ENCODE data around the gene KPNA2. TPM values are rescaled to one million over a fixed set of nuclear protein-coding genes. Genes with fewer than 3 reads are reported as not detected.
A peak's percentile ranks its signal among the peaks of the same experiment; 100 is the strongest.

Gene KPNA2
- total and polyA plus RNA-seq, 7 donors, result 11.4 to 38.4 (median 20.1) TPM

- Histone ChIP-seq H3K4me1 (peaks cover 3% of the 10 kb centered on the region), H3K9me3 (no peaks in the 10 kb centered on the region), H3K4me3 (no peak overlapping the region), H3K27me3 (ENCODE audit: insufficient read depth in 3 of 3, low read length in 2 of 3) (no peaks in the 10 kb centered on the region), H3K27ac (no peak overlapping the region), H3K36me3 (ENCODE audit: insufficient read depth in 1 of 2, low read depth in 1 of 2) (no peaks in the 10 kb centered on the region)
- no peak for DNase-seq
- intact Hi-C loops (cut with DNase I), result no loop called here
- TF ChIP-seq CTCF (IDR thresholded peaks at IDR 0.05), result no peak
- ATAC-seq, result no peak
- 44 to 55% (median 54%) methylated on average over 8 of the region's 8 CpGs for WGBS, 3 donors
Measured at GRCh38 chr17:68029512-68030215, 5.9 kb upstream of the KPNA2 start.

GRCh38 chr17:68033636-68034451 lies 1.7 kb upstream of the KPNA2 start:
- no peaks in the 10 kb centered on the region for H3K27me3 ChIP-seq (ENCODE audit: insufficient read depth in 3 of 3, low read length in 2 of 3)
- intact Hi-C loops (cut with DNase I), result no loop called here
- no peaks in the 10 kb centered on the region for H3K9me3 ChIP-seq
- DNase-seq, result no peak
- H3K36me3 ChIP-seq (ENCODE audit: insufficient read depth in 1 of 2, low read depth in 1 of 2), result peaks cover 0 to 19% of the 10 kb centered on the region in 2 donors
- 69 to 72% (median 71%) methylated on average over 7 of the region's 7 CpGs for WGBS, 3 donors
- no peak for TF ChIP-seq CTCF (IDR thresholded peaks at IDR 0.05)
- no peak overlapping the region for H3K27ac ChIP-seq
- H3K4me3 ChIP-seq, result no peak overlapping the region
- no peak for ATAC-seq
- peaks cover 16% of the 10 kb centered on the region for H3K4me1 ChIP-seq

- intact Hi-C loops (cut with DNase I), result no loop called here
Measured at GRCh38 chr17:68034452-68034776, 1.1 kb upstream of the KPNA2 start.

GRCh38 chr17:68035131-68035522 lies 408 bp upstream of the KPNA2 start:
- intact Hi-C loops (cut with DNase I), result no loop called here
- Histone ChIP-seq H3K27me3 (ENCODE audit: insufficient read depth in 3 of 3, low read length in 2 of 3) (no peaks in the 10 kb centered on the region), H3K36me3 (ENCODE audit: insufficient read depth in 1 of 2, low read depth in 1 of 2) (peaks cover 0 to 32% of the 10 kb centered on the region in 2 donors), H3K4me3 (peak overlapping the region; percentile 99), H3K4me1 (peaks cover 16% of the 10 kb centered on the region), H3K9me3 (no peaks in the 10 kb centered on the region), H3K27ac (peak overlapping the region; percentile 48)
- 1 to 3% (median 2%) methylated on average over 18 to 23 of the region's 27 CpGs for WGBS, 3 donors
- peak; percentile 95 to 96 for DNase-seq
- peak; percentile 93 to 94 (median 94) for ATAC-seq
- no peak for TF ChIP-seq CTCF (IDR thresholded peaks at IDR 0.05)

More at GRCh38 chr17:68034452-68034776, 1.1 kb upstream of the KPNA2 start:
- no peak for TF ChIP-seq CTCF (IDR thresholded peaks at IDR 0.05)
- DNase-seq (no peak), ATAC-seq (no peak)
- peaks cover 16% of the 10 kb centered on the region for H3K4me1 ChIP-seq
- H3K27me3 ChIP-seq (ENCODE audit: insufficient read depth in 3 of 3, low read length in 2 of 3), result no peaks in the 10 kb centered on the region
- no peak overlapping the region for H3K27ac ChIP-seq
- H3K4me3 ChIP-seq, result peak overlapping the region; percentile 99
- no peaks in the 10 kb centered on the region for H3K9me3 ChIP-seq
- H3K36me3 ChIP-seq (ENCODE audit: insufficient read depth in 1 of 2, low read depth in 1 of 2), result peaks cover 0 to 25% of the 10 kb centered on the region in 2 donors
- WGBS, 3 donors, result 30 to 43% (median 38%) methylated on average over 1 of the region's 1 CpG
